Kidney glomerular epithelial cell (primary cell): ENCODE results near the gene SMURF2.
"Not testable (repeated sequence)": the region's sequence is repeated elsewhere in the genome, so short reads cannot be mapped to it uniquely, and the experiment has no call there.

ENCODE experiments used
- DNase-seq: peaks from one replicate; lab custom pipeline; 2025; lab: John Stamatoyannopoulos, UW

Gene SMURF2

DNA sequence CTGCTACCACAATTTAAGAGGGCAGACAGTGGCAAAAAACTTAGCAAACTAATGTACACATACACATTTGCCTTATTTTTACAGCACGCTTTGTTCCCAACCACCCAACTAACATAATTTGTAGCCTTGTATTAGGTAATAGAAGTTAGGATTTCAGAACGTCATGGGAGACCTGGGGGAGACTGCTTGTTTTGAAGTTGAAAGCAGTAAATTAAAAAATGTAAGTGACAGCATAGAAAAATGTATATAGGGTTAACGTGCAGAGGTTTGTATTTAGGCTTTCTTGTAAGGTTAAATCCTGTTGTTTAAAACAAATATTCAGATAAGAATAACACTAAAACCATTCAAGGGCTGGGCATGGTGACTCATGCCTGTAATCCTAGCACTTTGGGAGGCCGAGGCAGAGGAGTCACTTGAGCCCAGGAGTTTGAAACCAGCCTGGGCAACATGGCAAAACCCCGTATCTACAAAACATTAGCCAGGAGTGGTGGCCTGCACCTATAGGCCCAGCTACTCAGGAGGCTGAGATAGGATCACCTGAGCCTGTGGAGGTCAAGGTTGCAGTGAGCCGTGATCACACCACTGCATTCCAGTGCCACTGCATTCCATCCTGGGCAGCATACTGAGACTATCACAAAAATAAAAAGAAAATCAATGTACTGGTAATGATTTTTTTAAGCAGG is 2.3 kb upstream of the SMURF2 start:
- not testable (repeated sequence) for DNase-seq

DNA sequence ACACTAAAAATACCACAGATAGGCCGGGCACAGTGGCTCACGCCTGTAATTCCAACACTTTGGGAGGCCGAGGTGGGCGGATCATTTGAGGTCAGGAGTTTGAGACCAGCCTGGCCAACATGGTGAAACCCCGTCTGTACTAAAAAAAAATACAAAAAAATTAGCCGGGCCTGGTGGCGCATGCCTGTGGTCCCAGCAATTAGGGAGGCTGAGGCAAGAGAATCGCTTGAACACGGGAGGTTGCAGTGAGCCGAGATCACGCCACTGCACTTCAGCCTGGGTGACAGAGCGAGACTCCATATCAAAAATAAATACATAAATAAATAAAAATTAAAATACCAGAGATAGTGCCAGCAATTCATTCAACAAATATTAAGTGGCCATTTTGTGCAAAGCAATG is 1.7 kb upstream of the SMURF2 start:
- DNase-seq: not testable (repeated sequence)

DNA sequence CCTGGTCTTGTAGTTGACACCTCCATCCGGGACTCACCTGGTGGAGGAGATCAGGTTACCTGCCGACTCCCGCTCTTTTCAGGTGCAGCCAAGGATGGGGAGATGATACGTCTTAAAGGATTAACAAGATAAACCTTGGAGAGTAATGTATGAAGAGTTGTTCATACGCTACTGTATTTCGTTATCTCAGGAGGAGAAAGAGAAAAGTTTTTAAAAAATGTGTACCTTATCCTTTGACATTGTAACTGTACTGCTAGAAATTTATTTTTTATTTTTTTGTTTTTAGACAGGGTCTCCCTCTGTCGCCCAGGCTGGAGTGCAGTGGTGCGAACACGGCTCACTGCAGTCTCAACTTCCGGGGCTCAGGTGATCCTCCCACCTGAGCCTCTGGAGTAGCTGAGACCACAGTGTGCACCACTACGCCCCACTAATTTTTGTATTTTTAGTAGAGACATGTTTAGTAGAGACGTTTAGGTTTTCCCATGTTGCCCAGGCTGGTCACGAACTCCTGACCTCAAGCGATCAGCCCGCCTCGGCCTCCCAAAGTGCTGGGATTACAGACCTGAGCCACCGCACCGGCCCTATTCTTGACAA is 764 bp upstream of the SMURF2 start:
- no peak for DNase-seq

DNA sequence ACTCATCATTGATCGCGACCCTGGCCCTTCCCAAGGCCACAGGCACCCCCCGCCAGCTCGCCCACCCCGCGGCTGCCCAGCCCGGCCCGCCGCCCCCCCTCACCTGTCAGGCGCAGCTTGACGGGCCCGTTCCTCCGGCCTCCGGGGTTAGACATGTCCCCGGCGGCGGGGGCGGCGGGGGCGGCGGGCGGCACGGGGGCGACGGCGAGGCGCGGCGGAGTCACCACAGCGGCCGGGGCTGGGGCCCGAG is 456 bp downstream of the SMURF2 start:
- DNase-seq: no peak

DNA sequence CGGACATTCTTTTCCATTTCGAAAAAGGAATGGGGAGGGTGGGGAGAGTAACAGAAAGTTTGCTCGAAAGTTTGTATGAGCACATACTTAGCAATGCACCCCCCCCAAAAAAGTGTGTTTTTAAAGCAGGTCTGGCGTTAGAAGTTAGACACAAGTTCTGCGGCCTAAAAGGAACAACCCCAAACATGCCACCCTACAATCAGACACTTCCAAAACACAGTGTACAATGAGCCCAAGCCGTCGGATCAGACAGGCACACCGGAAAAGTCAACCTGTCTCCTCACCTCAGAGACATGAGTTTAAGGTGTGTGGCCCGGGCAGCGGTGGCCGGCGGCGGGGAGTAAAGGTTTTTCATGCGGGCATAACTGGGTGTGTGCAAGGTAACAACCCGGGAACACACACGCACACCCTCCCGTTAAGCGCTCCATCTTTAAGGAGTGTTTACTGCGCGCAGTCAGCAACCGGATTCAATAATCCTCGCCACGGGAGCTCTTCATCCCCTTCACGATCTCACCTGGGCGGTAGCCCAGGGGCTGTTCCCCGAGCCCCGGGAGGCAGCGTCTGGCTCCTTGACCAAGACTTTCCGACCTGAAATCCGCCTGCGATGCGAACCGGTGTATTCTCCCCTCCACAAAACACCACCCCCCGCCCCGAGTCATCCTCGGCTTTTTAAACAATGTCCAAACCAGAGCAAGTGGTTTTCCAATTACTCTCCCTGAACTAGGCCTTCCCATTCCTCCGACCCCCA is 955 bp downstream of the SMURF2 start:
- not testable (repeated sequence) for DNase-seq

DNA sequence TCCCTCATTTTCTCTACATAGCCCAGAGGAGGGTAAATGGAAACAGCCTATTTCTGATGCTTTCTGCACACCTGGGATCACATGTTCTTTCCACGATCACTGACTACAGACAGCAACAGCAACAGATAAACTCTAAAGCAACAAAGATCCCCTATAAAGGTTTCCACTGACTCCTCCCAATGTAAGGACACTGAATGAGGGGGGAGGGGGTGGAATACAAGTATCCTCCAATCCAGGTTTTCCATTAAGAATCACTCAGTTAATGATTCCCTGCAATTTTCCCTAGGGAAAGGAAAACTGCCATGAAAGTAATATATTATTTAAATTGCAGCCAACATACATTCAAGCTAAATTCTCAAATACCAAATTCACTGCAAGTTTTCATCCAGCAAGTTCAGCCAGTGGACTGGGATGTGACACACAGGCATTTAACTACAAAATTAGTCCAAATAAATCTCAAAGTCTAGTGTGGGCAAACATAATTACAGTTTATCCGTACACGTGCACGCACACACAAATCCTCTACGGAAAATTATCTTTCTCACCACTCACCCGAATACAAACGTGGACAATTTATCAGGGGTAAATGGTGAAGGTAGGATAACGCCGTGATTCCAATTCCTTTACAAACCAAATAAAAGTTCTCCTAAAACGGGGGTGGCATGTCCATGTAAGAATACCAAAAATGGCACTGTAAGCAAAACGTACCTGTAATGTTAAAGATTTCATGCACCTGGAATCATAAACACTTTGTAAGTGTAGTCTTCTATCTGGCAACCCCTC is 1.7 kb downstream of the SMURF2 start:
- DNase-seq: peak; percentile 69

DNA sequence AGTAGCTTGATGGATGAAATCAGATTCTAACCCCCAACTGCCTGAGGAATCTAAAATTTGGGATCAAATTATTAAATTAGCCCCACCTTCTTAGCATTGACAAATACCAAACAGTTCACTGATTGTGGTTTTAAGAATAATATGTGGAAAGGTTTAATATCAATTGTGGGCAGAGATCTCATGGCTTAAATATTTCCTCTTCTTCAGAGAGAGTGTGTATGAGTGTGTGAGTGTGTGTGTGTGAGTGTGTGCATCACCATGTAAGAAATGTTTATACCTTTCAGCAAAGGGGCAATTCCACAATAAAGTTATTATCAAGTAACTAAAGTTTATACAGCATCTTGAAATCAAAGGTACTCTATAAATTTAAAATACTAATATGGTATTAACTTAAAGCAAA is 3.2 kb downstream of the SMURF2 start:
- peak; percentile 63 for DNase-seq

DNA sequence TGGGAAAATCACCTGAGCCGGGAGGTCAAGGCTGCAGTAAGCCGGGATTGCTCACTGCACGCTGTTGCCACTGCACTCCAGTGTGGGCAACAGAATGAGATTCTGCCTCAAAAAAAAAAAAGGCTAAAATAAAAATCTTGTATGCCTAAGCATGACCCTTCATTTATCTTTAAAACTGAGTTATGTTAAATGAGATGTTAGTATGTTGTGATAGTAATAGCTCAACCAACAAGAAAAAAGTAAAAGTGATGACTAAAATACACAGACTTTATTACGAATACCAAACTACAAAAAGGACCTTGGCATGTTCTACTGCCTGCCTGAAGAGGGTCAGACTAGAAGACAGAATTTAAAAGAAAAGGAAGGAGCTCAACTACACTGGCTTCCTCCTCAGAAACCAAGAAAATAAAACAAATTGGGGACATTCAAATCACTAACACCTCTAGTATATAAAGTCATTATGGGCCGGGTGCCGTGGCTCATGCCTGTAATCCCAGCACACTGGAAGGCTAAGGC is 4.4 kb downstream of the SMURF2 start:
- no peak for DNase-seq

DNA sequence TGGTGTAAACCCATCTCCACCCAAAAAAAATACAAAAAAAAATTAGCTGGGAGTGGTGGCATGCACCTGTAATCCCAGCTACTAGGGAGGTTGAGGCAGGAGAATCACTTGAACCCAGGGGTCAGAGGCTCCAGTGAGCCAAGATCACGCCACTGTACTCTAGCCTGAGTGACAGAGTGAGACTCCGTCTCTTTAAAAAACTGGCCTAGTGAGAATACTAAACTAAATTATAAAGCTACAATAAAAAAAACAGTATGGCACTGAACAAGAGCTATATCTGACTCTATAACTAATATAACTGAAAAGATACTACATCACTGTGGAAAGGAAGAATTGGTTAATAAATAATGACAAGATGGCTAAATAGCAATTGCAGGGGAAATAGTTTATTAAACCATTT is 6.4 kb downstream of the SMURF2 start:
- no peak for DNase-seq

DNA sequence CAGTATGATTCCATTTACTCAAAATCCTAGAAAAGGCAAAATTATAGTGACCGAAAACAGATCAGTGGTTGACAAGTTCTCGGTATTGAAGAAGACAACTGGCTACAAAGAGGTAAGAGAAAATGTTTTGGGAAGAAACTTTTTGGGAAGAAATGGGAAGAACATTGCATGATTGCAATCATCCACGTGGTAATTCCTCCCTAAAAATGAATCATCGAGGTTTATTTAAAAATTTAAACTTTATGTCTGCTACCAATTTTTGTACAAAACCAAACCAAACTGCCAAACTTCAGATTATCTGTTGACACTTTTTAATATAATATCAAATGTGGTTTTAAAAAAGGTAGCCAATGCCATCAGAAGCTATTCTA is 8.1 kb downstream of the SMURF2 start:
- no peak for DNase-seq

DNA sequence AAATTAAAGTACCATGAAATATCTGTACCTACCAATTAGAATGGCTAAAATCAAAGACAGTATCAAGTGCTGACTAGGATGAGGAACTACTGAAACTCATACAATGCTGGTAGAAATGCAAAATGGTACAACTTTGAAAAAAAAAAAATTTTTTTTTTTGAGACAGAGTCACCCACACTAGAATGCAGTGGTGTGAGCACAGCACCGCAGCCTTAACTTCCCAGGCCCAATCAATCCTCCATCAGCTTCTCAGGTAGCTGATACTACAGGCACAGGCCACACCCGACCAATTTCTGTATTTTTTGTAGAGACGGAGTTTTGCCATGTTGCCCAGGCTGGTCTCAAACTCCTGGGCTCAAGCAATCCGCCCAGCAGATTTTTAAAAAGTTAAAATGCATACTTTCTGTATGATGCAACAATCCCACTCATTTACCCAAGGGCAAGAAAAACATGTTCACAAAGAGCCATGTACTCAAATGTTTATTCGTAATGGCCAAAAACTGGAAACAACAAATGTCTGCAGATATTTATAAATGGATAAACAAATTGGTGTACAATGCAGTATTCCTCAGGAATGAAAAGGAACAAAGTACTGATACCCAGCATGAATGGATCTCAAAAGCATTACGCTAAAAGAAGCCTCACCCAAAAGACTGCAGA is 8.7 kb downstream of the SMURF2 start:
- no peak for DNase-seq

DNA sequence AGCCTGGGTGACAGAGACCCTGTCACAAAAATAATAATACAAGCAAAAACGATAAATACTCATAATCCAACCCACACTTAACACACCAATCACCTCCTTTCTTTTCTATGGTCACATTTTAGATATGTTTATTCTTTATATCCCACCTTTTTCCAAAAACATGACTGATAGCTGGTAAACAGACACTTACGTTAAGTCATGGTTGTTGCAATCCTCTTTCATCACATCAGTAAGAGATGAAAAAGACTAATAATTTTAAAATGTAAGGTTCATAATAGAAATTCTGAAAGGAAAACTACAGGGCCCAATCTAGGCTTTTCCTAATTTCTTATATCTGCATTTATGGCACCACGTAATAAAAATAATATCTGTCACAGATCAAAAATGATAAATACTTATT is 10.2 kb downstream of the SMURF2 start:
- no peak for DNase-seq

DNA sequence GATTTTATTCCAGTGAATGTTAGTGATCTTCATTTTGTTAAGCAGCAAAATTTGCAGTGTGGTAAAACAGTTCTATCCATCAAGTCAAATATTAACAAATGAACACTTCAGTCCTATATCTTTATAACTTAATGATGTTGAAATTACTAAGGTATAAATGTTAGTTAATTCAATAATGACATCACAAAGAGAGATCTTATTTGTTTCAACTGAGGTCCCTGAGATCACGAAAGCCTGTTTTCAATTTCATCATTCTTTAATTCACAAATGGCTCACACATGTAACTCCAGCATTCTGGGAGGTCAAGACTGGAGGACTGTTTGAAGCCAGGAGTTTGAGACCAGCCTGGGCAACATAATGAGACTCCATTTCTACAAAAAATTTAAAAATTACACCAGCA is 13.9 kb downstream of the SMURF2 start:
- no peak for DNase-seq

DNA sequence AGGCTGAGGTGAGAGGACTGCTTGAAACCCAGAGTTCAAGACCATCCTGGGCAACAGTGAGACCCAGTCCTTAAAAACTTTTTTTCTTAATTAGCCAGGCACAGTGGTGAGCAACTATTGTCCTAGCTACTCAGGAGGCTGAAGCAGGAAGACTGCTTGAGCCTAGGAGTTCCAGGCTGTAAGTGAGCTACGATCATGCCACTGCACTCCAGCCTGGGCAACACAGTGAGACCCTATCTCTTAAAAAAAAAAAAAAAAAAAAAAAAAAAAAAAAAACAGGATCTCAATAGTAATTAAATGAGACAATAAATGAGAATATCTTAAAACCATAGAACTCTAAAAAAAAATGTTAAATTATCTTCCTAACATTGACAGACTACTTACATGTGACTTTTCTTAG is 14.3 kb downstream of the SMURF2 start:
- no peak for DNase-seq

DNA sequence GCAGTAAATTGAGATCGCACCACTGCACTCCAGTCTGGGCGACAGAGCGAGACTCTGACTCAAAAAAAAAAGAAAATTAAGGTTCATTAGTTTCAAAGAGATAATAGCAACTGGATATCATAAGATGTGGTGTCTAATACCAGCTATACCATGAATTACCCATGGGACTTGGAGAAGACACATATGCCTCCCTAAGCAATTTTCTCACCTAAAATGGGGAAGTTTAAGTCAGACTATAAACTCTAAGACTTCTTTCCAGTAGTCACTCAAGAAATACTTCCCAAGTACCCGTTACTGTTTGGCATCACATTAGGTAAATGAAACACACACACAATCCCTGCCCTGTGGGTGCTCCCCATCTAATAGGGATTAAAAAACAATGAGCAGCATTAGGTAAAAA is 22.6 kb downstream of the SMURF2 start:
- no peak for DNase-seq

DNA sequence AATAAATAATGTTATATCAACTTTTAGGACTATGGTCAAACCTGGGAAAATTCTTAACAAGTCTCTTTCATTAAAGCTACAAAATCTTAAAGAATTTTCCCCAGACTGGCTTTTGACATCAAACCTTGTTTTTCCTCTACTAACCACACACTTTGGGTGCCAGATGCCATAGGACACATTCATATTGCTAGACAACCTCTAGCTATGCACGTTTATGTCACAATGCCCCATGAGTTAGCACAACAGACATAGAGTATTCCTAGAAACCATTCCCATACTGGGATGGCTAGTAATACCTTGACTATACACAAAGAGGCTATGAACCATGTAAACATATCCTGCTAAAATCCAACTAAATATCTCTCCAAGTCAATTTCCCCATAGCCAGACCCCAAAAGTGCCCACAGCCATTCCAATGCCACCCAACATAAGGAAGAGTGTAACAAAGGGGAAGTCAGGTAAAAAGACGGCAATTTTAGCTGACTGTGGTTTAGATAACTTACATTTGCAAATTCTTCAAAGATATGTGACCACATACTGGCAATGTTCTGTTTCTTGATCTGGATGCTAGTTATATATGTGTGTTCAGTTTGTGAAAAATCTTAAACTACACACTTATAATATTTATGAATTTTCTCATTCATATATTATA is 23.4 kb downstream of the SMURF2 start:
- no peak for DNase-seq

DNA sequence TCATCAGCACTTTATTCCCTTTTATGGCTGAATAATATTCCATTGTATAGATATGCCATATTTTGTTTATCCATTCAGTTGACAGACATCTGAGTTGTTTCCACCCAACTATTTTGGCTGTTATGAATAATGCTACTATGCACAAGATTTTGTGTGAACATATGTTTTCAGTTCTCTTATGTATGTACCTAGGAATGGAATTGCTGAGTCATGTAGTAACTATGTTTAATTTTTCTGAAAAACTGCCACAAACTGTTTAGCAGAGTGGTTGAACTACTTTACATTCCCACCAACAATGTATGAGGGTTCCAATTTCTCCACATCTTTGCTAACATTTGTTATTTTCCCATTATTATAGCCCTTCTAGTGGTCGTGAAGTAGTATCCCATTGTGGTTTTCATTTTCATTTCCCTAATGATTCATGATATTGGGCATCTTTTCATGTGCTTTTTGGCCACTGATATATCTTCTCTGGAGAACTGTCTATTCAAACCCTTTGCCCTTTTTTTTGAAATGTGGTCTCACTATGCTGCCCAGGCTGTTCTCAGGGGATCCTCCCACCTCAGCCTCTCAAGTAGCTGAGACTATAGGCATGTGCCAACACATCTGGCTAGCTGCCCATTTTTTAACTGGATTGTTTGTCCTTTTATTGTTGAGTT is 26.3 kb downstream of the SMURF2 start:
- no peak for DNase-seq

DNA sequence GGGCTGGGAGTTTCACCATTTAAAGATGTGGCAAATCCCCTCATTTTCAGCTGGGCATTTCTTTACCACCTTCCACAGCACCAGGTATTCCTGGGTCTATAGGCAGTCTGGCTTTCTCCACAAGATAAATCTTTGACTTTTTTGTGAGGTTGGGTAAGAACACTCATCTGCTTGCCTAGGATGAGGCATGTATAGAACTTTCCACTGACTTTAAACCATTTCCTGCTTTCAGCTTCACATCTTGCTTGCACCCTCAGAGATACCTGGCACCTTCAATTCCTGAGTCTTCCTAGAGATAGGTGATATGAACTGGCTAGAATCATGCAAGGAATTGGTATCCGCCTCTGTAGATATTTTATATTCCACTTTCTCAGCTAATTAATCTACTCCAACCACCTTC is 27.9 kb downstream of the SMURF2 start:
- DNase-seq: no peak

DNA sequence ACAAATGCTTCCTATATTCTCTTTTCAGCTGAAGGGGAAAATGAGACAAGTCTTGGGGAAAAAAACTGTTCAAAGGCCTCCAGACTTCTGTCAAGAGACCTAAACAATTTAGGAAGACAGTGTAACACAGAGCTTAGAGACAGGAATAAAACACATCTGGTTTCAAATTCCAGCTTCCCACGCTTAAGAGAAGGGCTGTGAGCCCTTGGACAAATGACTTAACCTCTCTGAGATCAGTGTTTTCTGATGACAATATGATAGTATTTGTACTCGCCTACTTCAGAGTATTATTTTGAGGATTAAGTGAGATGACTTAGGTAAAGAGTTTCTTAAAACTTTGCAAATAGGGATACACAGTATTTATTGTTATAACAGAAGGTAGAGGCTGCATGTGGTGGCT is 29.5 kb downstream of the SMURF2 start:
- no peak for DNase-seq

DNA sequence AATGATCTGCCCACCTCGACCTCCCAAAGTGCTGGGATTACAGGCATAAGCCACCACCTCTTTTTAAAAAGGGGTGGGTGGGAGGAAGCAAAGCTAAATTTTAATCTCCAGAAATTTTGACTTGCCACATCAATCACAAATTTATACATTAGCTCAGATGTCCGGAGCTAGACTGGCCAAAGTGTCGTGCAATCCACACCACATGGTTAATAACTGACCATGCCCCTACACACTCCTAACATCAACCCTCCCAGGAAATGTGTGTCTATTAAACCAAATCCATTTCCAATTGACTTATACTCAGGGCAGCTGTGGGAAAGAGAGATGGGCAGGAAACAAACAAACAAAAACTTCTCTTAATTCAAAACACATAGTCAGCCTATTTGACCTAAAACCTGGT is 29.9 kb downstream of the SMURF2 start:
- DNase-seq: peak; percentile 23
